ENCODE measurements around the gene NAXD. TPM values are rescaled to one million over a fixed set of nuclear protein-coding genes. Genes with fewer than 3 reads are reported as not detected.

Gene NAXD
- 17.0 to 18.7 TPM (median 18.5 TPM) in 5 replicates for total RNA-seq (2022; extraction: Qiagen RNA extraction)

DNA sequence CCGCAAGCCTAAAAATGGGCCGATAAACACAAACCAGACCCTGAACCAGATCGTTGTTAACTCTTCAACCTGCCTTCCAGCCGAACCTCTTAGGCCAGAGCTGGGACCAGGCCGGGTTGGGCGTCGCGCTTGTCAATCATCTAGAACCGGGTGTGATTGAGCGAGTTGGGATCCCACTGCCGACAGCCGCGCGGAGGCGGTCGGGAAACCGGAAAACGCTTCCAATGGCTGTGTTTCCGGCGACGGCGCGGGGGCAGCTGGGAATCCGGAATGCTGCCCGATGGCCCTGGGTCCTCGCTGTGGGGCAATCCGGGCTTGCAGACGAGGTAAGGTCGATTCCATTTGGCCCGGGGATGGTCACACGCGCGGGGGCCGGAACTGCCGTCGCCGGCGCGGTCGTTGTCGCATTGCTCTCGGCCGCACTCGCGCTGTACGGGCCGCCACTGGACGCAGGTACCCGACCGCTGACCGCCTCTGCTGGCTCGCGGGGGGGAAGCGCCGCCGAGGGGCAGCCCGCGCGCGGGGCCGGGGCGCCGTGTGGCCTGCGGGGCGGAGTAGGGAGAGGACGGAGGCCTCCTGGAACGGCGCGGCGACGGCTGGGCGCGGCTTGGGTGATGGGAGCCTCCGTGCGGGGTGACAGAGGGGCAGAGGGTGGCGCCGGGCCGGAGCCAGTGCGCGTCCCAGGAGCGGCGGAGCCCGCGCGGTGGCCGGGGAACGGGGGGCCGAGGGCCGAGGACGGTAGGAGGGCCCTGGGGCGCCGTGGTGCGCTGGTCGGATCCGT lies at the start of gene NAXD:
NAXD (plus strand) TSS at position 224 of the 781 bp plus-strand sequence; CDS start at position 281, 57 bp downstream.

Other genes starting within 250 kb of the NAXD start
- 1.5 to 2.1 TPM (median 1.8 TPM) in 5 replicates for gene RAB20, start 53.8 kb upstream of the NAXD start, total RNA-seq (2022; extraction: Qiagen RNA extraction)
- gene CARS2, start 90.6 kb downstream of the NAXD start, total RNA-seq (2022; extraction: Qiagen RNA extraction) = 48.0 to 64.6 TPM (median 52.7 TPM) in 5 replicates
- gene ING1, start 98.2 kb downstream of the NAXD start, total RNA-seq (2022; extraction: Qiagen RNA extraction) = 8.6 to 10.9 TPM (median 9.4 TPM) in 5 replicates